GM12872 (cell line): ENCODE results near the gene GRIN3B.

ENCODE experiments used
- CTCF ChIP-seq: IDR thresholded peaks from 3 replicates; pipeline ENCODE4 v1.5.1; 2011; ENCODE audit warnings: low read depth, mild to moderate bottlenecking, low read length, moderate library complexity; ENCODE audit not compliant: insufficient read depth

Gene GRIN3B

GRCh38 chr19:1042689-1043511 lies 42.7 kb downstream of the GRIN3B start:
- TF ChIP-seq CTCF = no peak

- TF ChIP-seq CTCF = no peak
Measured at GRCh38 chr19:1045247-1045603, 45.0 kb downstream of the GRIN3B start.

GRCh38 chr19:1046117-1046626 lies 46.0 kb downstream of the GRIN3B start:
- no peak for TF ChIP-seq CTCF

GRCh38 chr19:1046836-1047695 lies 46.8 kb downstream of the GRIN3B start:
- no peak for TF ChIP-seq CTCF

GRCh38 chr19:1047696-1048147 lies 47.5 kb downstream of the GRIN3B start:
- no peak for TF ChIP-seq CTCF

- no peak for TF ChIP-seq CTCF
Measured at GRCh38 chr19:1049106-1049505, 48.9 kb downstream of the GRIN3B start.

GRCh38 chr19:1049800-1050199 lies 49.6 kb downstream of the GRIN3B start:
- TF ChIP-seq CTCF = no peak
